Spleen (tissue), 11 donors: ENCODE measurements around the gene SLC2A11. TPM values are rescaled to one million over a fixed set of nuclear protein-coding genes. Genes with fewer than 3 reads are reported as not detected.

Experiments
- DNase-seq: peaks from one replicate; pipeline ENCODE4 v3.0.0-alpha.2; 2020
- H3K27ac ChIP-seq, 8 donors: fragments of 200-600 bp; sonication (generic) in 7 of 8; 1 replicate in 4 of 8; 2 replicates in 4 of 8; pipeline versions ENCODE4 v1.5.0 to v1.8.0; 2016 to 2021; ENCODE audit warnings: inconsistent platforms in 4 of 8, mild to moderate bottlenecking in 4 of 8, moderate library complexity in 1 of 8
- H3K27me3 ChIP-seq, 7 donors: fragments of 200-600 bp; sonication (generic) in 6 of 7; replicated peaks in 1 of 7; 1 replicate in 4 of 7; 2 replicates in 3 of 7; pipeline versions ENCODE4 v1.5.0 to v1.8.0; 2016 to 2021; ENCODE audit warnings: inconsistent platforms in 3 of 7, mild to moderate bottlenecking in 1 of 7
- H3K36me3 ChIP-seq, 6 donors: fragments of 200-600 bp; sonication (generic) in 5 of 6; 1 replicate in 4 of 6; 2 replicates in 2 of 6; pipeline versions ENCODE4 v1.5.0 to v1.8.0; 2016 to 2021; ENCODE audit warnings: inconsistent platforms in 2 of 6
- H3K4me1 ChIP-seq, 6 donors: fragments of 200-600 bp; sonication (generic) in 5 of 6; 1 replicate in 3 of 6; 2 replicates in 3 of 6; pipeline versions ENCODE4 v1.5.0 to v1.8.0; 2016 to 2021; ENCODE audit warnings: inconsistent platforms in 3 of 6
- H3K4me3 ChIP-seq, 8 donors: fragments of 200-600 bp; sonication (generic) in 7 of 8; 1 replicate in 4 of 8; 2 replicates in 4 of 8; pipeline versions ENCODE4 v1.5.0 to v1.8.0; 2016 to 2021; ENCODE audit warnings: inconsistent platforms in 4 of 8, mild to moderate bottlenecking in 4 of 8, moderate library complexity in 2 of 8
- H3K9me3 ChIP-seq, 8 donors: fragments of 200-600 bp; sonication (generic) in 7 of 8; 1 replicate in 4 of 8; 2 replicates in 4 of 8; pipeline versions ENCODE4 v1.5.0 to v1.8.0; 2016 to 2021; ENCODE audit warnings: inconsistent platforms in 4 of 8
- CTCF ChIP-seq, 11 experiments: fragments of 200-600 bp in 7 of 11; fragments of 450-650 bp in 4 of 11; sonication (generic) in 4 of 11; IDR thresholded peaks in 8 of 11; conservative IDR thresholded peaks in 3 of 11; 1 replicate in 7 of 11; 2 replicates in 4 of 11; pipeline versions ENCODE4 v1.4.0 to v1.8.0; 2016 to 2021; ENCODE audit warnings: antibody characterized with exemption in 11 of 11, inconsistent platforms in 4 of 11, mild to moderate bottlenecking in 1 of 11
- POLR2A ChIP-seq, 3 donors: fragments of 450-650 bp; IDR thresholded peaks; one replicate each; pipeline ENCODE4 v1.5.1; 2017; ENCODE audit warnings: antibody characterized with exemption in 3 of 3, mild to moderate bottlenecking in 1 of 3
- POLR2AphosphoS5 ChIP-seq, 3 donors: sonication (generic); formaldehyde crosslinking; IDR thresholded peaks; one replicate each; pipeline ENCODE4 v1.5.1; 2017; ENCODE audit warnings: antibody characterized with exemption in 3 of 3
- WGBS, 5 donors: extraction: QIAGEN DNeasy Blood & Tissue Kit in 3 of 5; methylation state at CpG; one replicate each; pipeline versions ENCODE4 v1.1.5 to v1.1.7; 2013 to 2018; 5-methylcytosine and 5-hydroxymethylcytosine counted together
- intact Hi-C: fragments of 100-400 bp; cut with DNase I; formaldehyde crosslinking; loops from one replicate; pipeline ENCODE4 v1.15.0; 2023; ENCODE audit warnings: low total_unique reads
- polyA plus RNA-seq, 3 donors: library from polyadenylated mRNA; stranded (reverse); fragments of 200-250 nt; gene quantifications; one replicate each; pipeline ENCODE4 v1.2.1, GENCODE V29; 2013
- total RNA-seq, 7 donors: library from RNA; depleted of rRNA in 3 of 7; stranded (reverse); fragments of >200 nt in 3 of 7; fragmentation: NEBNext Ultra II Directional in 4 of 7; extraction: Animal tissue kit (Norgen Biotek cat#: 25700) in 4 of 7; gene quantifications; one replicate each; pipeline versions ENCODE4 v1.1.0 to v1.2.1, GENCODE V29; 2016 to 2021
- donor health status: healthy with polysubstance abuse.
- donor health status: DM: no; HTN: no; CAD: no; lungs with moderate emphysema.
- donor health status: DM: no; HTN: no; CAD: no.
- donor health status: Bipolar disorder and iron deficiency.
- donor health status: healthy.
- donor health status: DM: no; HTN: no; CAD: no.
- donor health status: DM: yes; HTN: yes; CAD: no.

The SLC2A11 gene
- total and polyA plus RNA-seq, 10 donors: 12.0 to 23.5 (median 16.5) TPM

GRCh38 chr22:23883658-23884057 is 26.0 kb downstream of the SLC2A11 start:
- Histone ChIP-seq H3K4me1 (no peaks in the 10 kb centered on the region), H3K36me3 (peaks cover 0 to 52% (median 0%) of the 10 kb centered on the region in 6 donors), H3K4me3 (no peak overlapping the region), H3K27me3 (no peaks in the 10 kb centered on the region), H3K9me3 (no peaks in the 10 kb centered on the region), H3K27ac (no peak overlapping the region)
- DNase-seq: no peak
- WGBS, 5 donors: 89 to 100% (median 96%) methylated on average over 3 to 9 of the region's 9 CpGs
- TF ChIP-seq CTCF (IDR thresholded peaks at IDR 0.05 in 8 of 11, conservative IDR thresholded peaks at IDR 0.05 in 3 of 11): no peak
- intact Hi-C loops: no loop called here

- TF ChIP-seq POLR2AphosphoS5 (IDR thresholded peaks at IDR 0.05): no peak
- TF ChIP-seq CTCF (IDR thresholded peaks at IDR 0.05 in 8 of 11, conservative IDR thresholded peaks at IDR 0.05 in 3 of 11): no peak
- TF ChIP-seq POLR2A (IDR thresholded peaks at IDR 0.05): no peak
- WGBS, 5 donors: 87 to 100% (median 98%) methylated on average over 3 to 9 of the region's 9 CpGs
- H3K4me3 ChIP-seq: no peak overlapping the region
- peaks cover 0 to 47% (median 0%) of the 10 kb centered on the region in 6 donors for H3K36me3 ChIP-seq
- H3K27me3 ChIP-seq: no peaks in the 10 kb centered on the region
- intact Hi-C loops: no loop called here
- H3K4me1 ChIP-seq: no peaks in the 10 kb centered on the region
- no peaks in the 10 kb centered on the region for H3K9me3 ChIP-seq
- H3K27ac ChIP-seq: no peak overlapping the region
- no peak for DNase-seq
Observed at GRCh38 chr22:23884140-23884539, 26.5 kb downstream of the SLC2A11 start.

DNA sequence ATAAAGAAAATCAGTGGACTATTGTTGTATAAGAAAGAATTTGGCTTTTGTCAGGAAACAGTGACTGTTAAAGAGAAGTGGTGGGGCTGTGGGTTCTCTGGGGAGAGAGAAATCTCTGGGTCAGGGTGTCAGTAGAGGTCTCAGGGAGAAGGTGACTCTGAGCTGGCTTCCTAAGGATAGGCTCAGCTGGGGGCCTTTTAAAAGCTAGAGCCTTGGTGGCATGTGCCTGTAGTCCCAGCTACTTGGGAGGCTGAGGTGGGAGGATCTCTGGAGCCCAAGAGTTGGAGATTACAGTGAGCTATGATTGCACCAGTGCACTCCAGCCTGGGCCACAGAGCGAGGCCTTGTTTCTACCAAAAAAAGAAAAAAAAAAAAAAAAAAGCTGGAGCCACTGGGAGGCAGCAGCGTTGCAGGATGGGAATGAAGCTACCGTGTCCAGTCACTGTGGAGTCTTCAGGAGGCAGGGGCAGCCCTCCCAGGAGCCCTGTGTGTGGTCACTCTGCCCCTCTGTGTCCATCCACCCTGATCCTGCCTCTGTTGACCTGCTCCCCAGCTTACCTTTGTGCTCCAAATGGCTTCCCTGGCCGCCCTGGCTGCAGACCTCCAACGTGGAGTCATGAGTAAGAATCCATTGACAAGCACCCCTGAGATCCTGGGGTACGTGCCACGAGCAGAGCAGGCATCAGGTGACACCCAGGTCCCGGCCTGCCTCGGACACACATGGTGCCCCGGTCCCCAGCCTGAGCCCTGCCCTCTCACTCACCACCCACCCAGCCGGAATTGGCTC is 31.1 kb downstream of the SLC2A11 start:
- 81 to 88% (median 84%) methylated on average over 7 to 11 of the region's 11 CpGs for WGBS, 5 donors
- DNase-seq: no peak
- no peaks in the 10 kb centered on the region for H3K9me3 ChIP-seq
- no peak overlapping the region for H3K4me3 ChIP-seq
- H3K27ac ChIP-seq: no peak overlapping the region
- H3K27me3 ChIP-seq: no peaks in the 10 kb centered on the region
- H3K4me1 ChIP-seq: peaks cover 0 to 11% (median 7%) of the 10 kb centered on the region in 6 donors
- TF ChIP-seq CTCF (IDR thresholded peaks at IDR 0.05 in 8 of 11, conservative IDR thresholded peaks at IDR 0.05 in 3 of 11) (no peak), POLR2A (IDR thresholded peaks at IDR 0.05) (no peak), POLR2AphosphoS5 (IDR thresholded peaks at IDR 0.05) (no peak)
- H3K36me3 ChIP-seq: peaks cover 0 to 11% (median 0%) of the 10 kb centered on the region in 6 donors
- intact Hi-C loops: no loop called here

DNA sequence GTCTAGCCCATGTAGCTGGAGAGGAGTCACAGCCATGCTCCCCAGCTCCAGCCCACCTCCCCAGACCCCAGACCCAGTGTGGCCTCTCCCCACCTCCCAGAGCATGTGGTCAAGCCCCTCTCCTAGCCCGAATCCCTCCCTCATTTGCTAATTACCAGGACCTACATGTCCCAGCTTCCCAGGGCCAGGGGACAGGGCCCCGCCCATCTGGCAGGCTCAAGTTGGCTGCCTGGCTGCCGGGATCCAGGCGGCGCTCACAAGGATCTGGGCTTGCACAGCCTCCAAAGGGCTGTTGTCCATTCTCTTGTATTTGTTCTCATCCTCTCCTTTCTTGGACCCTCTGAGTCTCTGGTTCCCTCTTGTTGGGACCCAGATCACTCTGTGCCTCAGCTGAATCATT is 31.9 kb downstream of the SLC2A11 start:
- H3K9me3 ChIP-seq: no peaks in the 10 kb centered on the region
- DNase-seq: no peak
- H3K4me1 ChIP-seq: peaks cover 0 to 14% (median 9%) of the 10 kb centered on the region in 6 donors
- H3K27ac ChIP-seq: no peak overlapping the region
- intact Hi-C loops: no loop called here
- no peak for TF ChIP-seq CTCF (IDR thresholded peaks at IDR 0.05 in 8 of 11, conservative IDR thresholded peaks at IDR 0.05 in 3 of 11)
- WGBS, 5 donors: 72 to 83% (median 73%) methylated on average over 5 of the region's 5 CpGs
- peaks cover 0 to 3% (median 0%) of the 10 kb centered on the region in 6 donors for H3K36me3 ChIP-seq
- H3K4me3 ChIP-seq: no peak overlapping the region
- H3K27me3 ChIP-seq: no peaks in the 10 kb centered on the region
